GM23248 (cell line): ENCODE measurements around the gene THOP1. TPM values are rescaled to one million over a fixed set of nuclear protein-coding genes. Genes with fewer than 3 reads are reported as not detected.

Experiments
- DNase-seq: peaks from one replicate; pipeline ENCODE4 v3.0.0-alpha.2; 2015
- H2AFZ ChIP-seq: fragments of 200-600 bp; sonication (generic); 2 replicates; pipeline ENCODE4 v1.6.1; 2016; ENCODE audit warnings: antibody characterized with exemption
- H3F3A ChIP-seq: fragments of 200-600 bp; sonication (generic); 2 replicates; pipeline ENCODE4 v1.6.1; 2016; ENCODE audit warnings: mild to moderate bottlenecking, antibody characterized with exemption, mixed run types; ENCODE audit not compliant: insufficient read depth
- H3K27ac ChIP-seq: fragments of 200-600 bp; sonication (generic); 2 replicates; pipeline ENCODE4 v1.5.1; 2016; ENCODE audit warnings: mild to moderate bottlenecking
- H3K27me3 ChIP-seq: fragments of 200-600 bp; sonication (generic); replicated peaks from 2 replicates; pipeline ENCODE4 v1.6.1; 2016; ENCODE audit warnings: mild to moderate bottlenecking; ENCODE audit not compliant: insufficient read depth
- H3K36me3 ChIP-seq: fragments of 200-600 bp; sonication (generic); 2 replicates; pipeline ENCODE4 v1.6.1; 2016; ENCODE audit warnings: low read depth, mild to moderate bottlenecking
- H3K4me1 ChIP-seq: fragments of 200-600 bp; sonication (generic); 2 replicates; pipeline ENCODE4 v1.6.1; 2016; ENCODE audit warnings: mild to moderate bottlenecking; ENCODE audit not compliant: insufficient read depth
- H3K4me2 ChIP-seq: fragments of 200-600 bp; sonication (generic); one replicate; pipeline ENCODE4 v1.6.1; 2016; ENCODE audit warnings: mild to moderate bottlenecking; ENCODE audit not compliant: unreplicated experiment
- H3K4me3 ChIP-seq: fragments of 200-600 bp; sonication (generic); 2 replicates; pipeline ENCODE4 v1.5.1; 2016; ENCODE audit warnings: mild to moderate bottlenecking
- H3K79me2 ChIP-seq: fragments of 200-600 bp; sonication (generic); 2 replicates; pipeline ENCODE4 v1.6.1; 2016; ENCODE audit warnings: mild to moderate bottlenecking; ENCODE audit not compliant: insufficient read depth
- H3K9ac ChIP-seq: fragments of 200-600 bp; sonication (generic); 2 replicates; pipeline ENCODE4 v1.6.1; 2016; ENCODE audit warnings: mild to moderate bottlenecking
- H3K9me2 ChIP-seq: fragments of 200-600 bp; sonication (generic); 2 replicates; pipeline ENCODE4 v1.6.1; 2016; ENCODE audit warnings: mixed run types, mild to moderate bottlenecking, moderate library complexity; ENCODE audit not compliant: insufficient read depth
- H3K9me3 ChIP-seq: fragments of 200-600 bp; sonication (generic); one replicate; pipeline ENCODE4 v1.6.1; 2017; ENCODE audit warnings: low read depth
- H4K20me1 ChIP-seq: fragments of 200-600 bp; sonication (generic); 2 replicates; pipeline ENCODE4 v1.6.0; 2016; ENCODE audit not compliant: insufficient read depth
- EZH2 ChIP-seq: fragments of 200-600 bp; sonication (generic); IDR thresholded peaks from 2 replicates; pipeline ENCODE4 v1.6.1; 2018; ENCODE audit warnings: antibody characterized with exemption, mild to moderate bottlenecking; ENCODE audit not compliant: insufficient read depth, poor library complexity, severe bottlenecking
- EZH2phosphoT487 ChIP-seq: fragments of 200-600 bp; sonication (generic); IDR thresholded peaks from 2 replicates; pipeline ENCODE4 v1.6.1; 2018; ENCODE audit warnings: antibody characterized with exemption, moderate library complexity, mild to moderate bottlenecking, low read depth; ENCODE audit not compliant: insufficient read depth
- WGBS, 2 experiments: methylation state at CpG; one replicate each; pipeline ENCODE4 v1.1.6; 2015 to 2017; ENCODE audit warnings: low lambda C conversion rate in 2 of 2, low coverage in 1 of 2; ENCODE audit errors: missing lambda C conversion rate in 2 of 2; 5-methylcytosine and 5-hydroxymethylcytosine counted together
- in situ Hi-C: fragments of 300-500 bp; cut with MboI; formaldehyde crosslinking; loops from 2 replicates; pipeline ENCODE4 v1.15.0; 2020
- polyA plus RNA-seq: library from polyadenylated mRNA; unstranded; fragments of >200 nt; fragmentation: Nextera tagmentation; extraction: Ambion mirVana; gene quantifications from 2 replicates; pipeline ENCODE4 v1.2.1, GENCODE V29; 2016
- total RNA-seq: library from RNA; depleted of rRNA; stranded (reverse); fragments of >200 nt; shearing (Covaris generic); gene quantifications from 2 replicates; pipeline ENCODE4 v1.2.3, GENCODE V29; 2014

THOP1 gene
- total and polyA plus RNA-seq, 2 experiments from 2014 or later: 64.8 to 136 TPM

DNA sequence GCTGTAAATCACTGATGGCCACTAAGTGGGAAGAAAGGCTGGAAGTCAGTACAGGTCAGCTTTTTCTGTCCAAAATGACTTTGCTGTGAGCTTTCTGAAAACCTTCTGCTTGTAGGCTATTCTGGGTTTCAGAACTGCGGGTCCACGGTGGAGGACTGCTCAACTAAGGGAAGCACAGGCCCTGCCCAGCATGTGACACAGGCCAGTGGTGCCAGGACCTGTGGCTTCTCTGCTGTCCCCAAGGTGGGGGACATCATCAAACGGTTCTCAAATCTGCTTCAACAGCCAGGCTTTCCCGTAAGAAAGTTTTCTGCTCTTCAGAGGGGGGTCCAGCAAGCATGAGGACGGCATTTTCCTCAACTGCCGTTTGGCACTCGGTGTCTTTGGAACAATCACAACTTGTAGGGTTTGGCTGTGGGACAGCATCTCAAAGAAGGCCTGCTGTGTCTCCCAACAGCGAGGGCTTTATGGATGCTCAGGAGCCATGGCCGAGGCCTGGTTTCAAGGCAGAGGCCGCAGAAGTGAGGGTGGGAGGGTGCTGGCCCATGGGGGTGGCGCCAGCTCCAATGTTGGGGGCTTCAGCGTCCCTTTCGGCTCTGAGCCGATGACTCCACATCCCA lies 6.1 kb upstream of the THOP1 start:
- Histone ChIP-seq H3K27me3 (no peaks in the 10 kb centered on the region), H3K36me3 (no peaks in the 10 kb centered on the region), H3K4me2 (no peak overlapping the region), H4K20me1 (no peaks in the 10 kb centered on the region), H3K9me2 (no peaks in the 10 kb centered on the region), H3K4me1 (peaks cover 15% of the 10 kb centered on the region), H3K9me3 (no peaks in the 10 kb centered on the region), H3K4me3 (no peak overlapping the region), H3K9ac (no peak overlapping the region), H3K27ac (no peak overlapping the region), H3K79me2 (peaks cover 89% of the 10 kb centered on the region), H3F3A (peaks cover 7% of the 10 kb centered on the region), H2AFZ (no peak overlapping the region)
- WGBS, 2 experiments: 65 to 71% methylated on average over 14 of the region's 14 CpGs
- in situ Hi-C loops: no loop called here
- DNase-seq: no peak
- no peak for TF ChIP-seq EZH2
- TF ChIP-seq EZH2phosphoT487: no peak

- peaks cover 78% of the 10 kb centered on the region for H3K79me2 ChIP-seq
- no peak for DNase-seq
- H3K27me3 ChIP-seq: no peaks in the 10 kb centered on the region
- TF ChIP-seq EZH2 (no peak), EZH2phosphoT487 (no peak)
- no peak overlapping the region for H3K4me3 ChIP-seq
- H3K9me2 ChIP-seq: no peaks in the 10 kb centered on the region
- H3K4me1 ChIP-seq: peaks cover 20% of the 10 kb centered on the region
- H2AFZ ChIP-seq: no peak overlapping the region
- H3K36me3 ChIP-seq: no peaks in the 10 kb centered on the region
- H3K27ac ChIP-seq: no peak overlapping the region
- 80 to 81% methylated on average over 7 of the region's 7 CpGs for WGBS, 2 experiments
- H3K9ac ChIP-seq: no peak overlapping the region
- in situ Hi-C loops: no loop called here
- peaks cover 7% of the 10 kb centered on the region for H3F3A ChIP-seq
- H4K20me1 ChIP-seq: no peaks in the 10 kb centered on the region
- H3K4me2 ChIP-seq: no peak overlapping the region
- H3K9me3 ChIP-seq: no peaks in the 10 kb centered on the region
These were observed 5.0 kb upstream of the THOP1 start for GRCh38 chr19:2780284-2780683.

- in situ Hi-C loops: no loop called here
- peak overlapping the region; percentile 96 for H3K4me2 ChIP-seq
- no peaks in the 10 kb centered on the region for H3K36me3 ChIP-seq
- H3K79me2 ChIP-seq: peaks cover 78% of the 10 kb centered on the region
- DNase-seq: peak; percentile 45
- H3K4me3 ChIP-seq: peak overlapping the region; percentile 97
- H2AFZ ChIP-seq: peak overlapping the region; percentile 83
- H3K4me1 ChIP-seq: peaks cover 24% of the 10 kb centered on the region
- H3K9me2 ChIP-seq: no peaks in the 10 kb centered on the region
- H3K27me3 ChIP-seq: no peaks in the 10 kb centered on the region
- H3K9me3 ChIP-seq: no peaks in the 10 kb centered on the region
- H3K9ac ChIP-seq: peak overlapping the region; percentile 94
- peak overlapping the region; percentile 60 for H3K27ac ChIP-seq
- WGBS, 2 experiments: 0 to 1% methylated on average over 24 of the region's 24 CpGs
- H4K20me1 ChIP-seq: no peaks in the 10 kb centered on the region
- TF ChIP-seq EZH2 (no peak), EZH2phosphoT487 (no peak)
- H3F3A ChIP-seq: peaks cover 7% of the 10 kb centered on the region
These were observed 2.9 kb upstream of the THOP1 start for GRCh38 chr19:2782329-2782935.

DNA sequence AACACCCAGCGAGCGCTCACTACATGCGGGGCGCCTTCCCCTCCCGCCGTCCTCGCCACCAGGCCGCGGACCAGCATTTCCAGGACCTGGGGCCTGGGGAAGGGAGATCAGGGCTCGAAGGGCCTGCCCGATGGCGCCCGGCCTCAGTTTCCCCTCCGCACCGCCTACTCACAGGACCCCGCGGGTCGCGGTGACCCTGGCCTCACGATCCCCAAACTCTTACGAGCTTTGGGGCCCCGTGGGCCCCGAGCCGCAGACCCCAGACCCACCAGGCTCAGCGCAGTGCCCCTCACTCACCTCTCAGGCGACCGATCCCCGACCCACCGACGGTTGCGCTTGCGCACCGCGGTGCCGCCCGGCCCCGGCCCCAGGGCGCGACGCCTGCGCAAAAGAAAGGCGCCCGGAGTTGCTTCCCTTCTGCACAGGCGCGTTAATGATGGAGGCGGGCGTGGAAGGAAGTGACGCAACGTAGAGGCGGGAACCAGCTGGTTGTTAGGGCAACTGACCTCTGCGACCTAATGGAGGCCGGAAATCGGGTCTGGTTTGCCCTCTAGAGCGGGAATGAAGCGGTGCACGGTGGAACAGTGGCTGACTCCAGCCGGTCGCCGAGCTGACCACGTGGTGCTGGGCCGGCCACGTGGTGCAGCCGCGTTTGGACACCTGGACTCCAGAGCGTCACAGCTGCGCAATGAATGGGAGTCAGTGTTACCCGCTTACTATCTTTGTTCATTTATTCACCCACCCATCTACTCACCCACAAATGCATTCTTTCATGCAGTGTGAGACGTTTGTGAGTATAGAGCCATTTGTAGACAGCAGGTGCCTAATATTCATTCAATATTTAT lies 2.1 kb upstream of the THOP1 start, which contains the start of gene SGTA:
SGTA (minus strand) TSS at position 338 of the 845 bp plus-strand sequence. CDS start 14,205 bp downstream, outside the sequence.
- 1 to 2% methylated on average over 54 to 65 of the region's 68 CpGs for WGBS, 2 experiments
- Histone ChIP-seq H3K4me1 (peaks cover 24% of the 10 kb centered on the region), H3K4me2 (peak within 1 kb of the TSS; percentile 96), H3K27ac (peak within 1 kb of the TSS; percentile 81), H3K9ac (peak within 1 kb of the TSS; percentile 94), H3K9me2 (no peaks in the 10 kb centered on the region), H3K27me3 (no peaks in the 10 kb centered on the region), H3K9me3 (no peaks in the 10 kb centered on the region), H3K4me3 (peak within 1 kb of the TSS; percentile 97), H3K36me3 (no peaks in the 10 kb centered on the region), H3F3A (peaks cover 7% of the 10 kb centered on the region), H2AFZ (peak within 1 kb of the TSS; percentile 85), H3K79me2 (peaks cover 78% of the 10 kb centered on the region), H4K20me1 (no peaks in the 10 kb centered on the region)
- TF ChIP-seq EZH2phosphoT487 (no peak), EZH2 (no peak)
- in situ Hi-C loops: no loop called here
- peak; percentile 100 for DNase-seq
